Esophagus squamous epithelium (tissue), 4 donors: ENCODE measurements around the gene RGCC.

Experiments
- CTCF ChIP-seq, 6 experiments: fragments of 450-650 bp in 4 of 6; fragments of 200-600 bp in 2 of 6; sonication (generic) in 2 of 6; IDR thresholded peaks; one replicate each; pipeline ENCODE4 v1.5.1; 2016 to 2019; ENCODE audit warnings: antibody characterized with exemption in 6 of 6, mild to moderate bottlenecking in 4 of 6, moderate library complexity in 4 of 6
- POLR2A ChIP-seq, 4 donors: fragments of 450-650 bp; IDR thresholded peaks; one replicate each; pipeline ENCODE4 v1.6.1; 2017; ENCODE audit warnings: antibody characterized with exemption in 4 of 4, mild to moderate bottlenecking in 4 of 4, moderate library complexity in 3 of 4

GRCh38 chr13:41427666-41428065 lies 29.7 kb upstream of the RGCC start:
- TF ChIP-seq POLR2A (IDR thresholded peaks at IDR 0.05) = no peak
- no peak for TF ChIP-seq CTCF (IDR thresholded peaks at IDR 0.05)
